SK-N-SH (cell line): ENCODE data around the gene RNF126.

Source experiments
- POLR2AphosphoS5 ChIP-seq: IDR thresholded peaks from 2 replicates; pipeline ENCODE4 v1.6.1; 2012; ENCODE audit warnings: low read depth, low read length
- RAD21 ChIP-seq: IDR thresholded peaks from 2 replicates; pipeline ENCODE4 v1.6.1; 2012; ENCODE audit warnings: mild to moderate bottlenecking, low read length
- RXRA ChIP-seq: IDR thresholded peaks from 2 replicates; pipeline ENCODE4 v1.4.0; 2012; ENCODE audit warnings: low read depth, mild to moderate bottlenecking, borderline replicate concordance
- SIN3A ChIP-seq: IDR thresholded peaks from 2 replicates; pipeline ENCODE4 v1.6.1; 2012; ENCODE audit warnings: low read depth, mild to moderate bottlenecking, low read length, moderate library complexity, borderline replicate concordance
- SMC3 ChIP-seq: IDR thresholded peaks from 2 replicates; pipeline ENCODE4 v1.6.1; 2012; ENCODE audit warnings: low read depth, low read length, improper control_type of control experiment
- TF ChIP-seq, protein P1 (sequence below): fragments of 200-600 bp; sonication (generic); IDR thresholded peaks from 2 replicates; pipeline ENCODE4 v1.6.1; 2017; ENCODE audit warnings: antibody characterized with exemption, mild to moderate bottlenecking, moderate library complexity

DNA sequence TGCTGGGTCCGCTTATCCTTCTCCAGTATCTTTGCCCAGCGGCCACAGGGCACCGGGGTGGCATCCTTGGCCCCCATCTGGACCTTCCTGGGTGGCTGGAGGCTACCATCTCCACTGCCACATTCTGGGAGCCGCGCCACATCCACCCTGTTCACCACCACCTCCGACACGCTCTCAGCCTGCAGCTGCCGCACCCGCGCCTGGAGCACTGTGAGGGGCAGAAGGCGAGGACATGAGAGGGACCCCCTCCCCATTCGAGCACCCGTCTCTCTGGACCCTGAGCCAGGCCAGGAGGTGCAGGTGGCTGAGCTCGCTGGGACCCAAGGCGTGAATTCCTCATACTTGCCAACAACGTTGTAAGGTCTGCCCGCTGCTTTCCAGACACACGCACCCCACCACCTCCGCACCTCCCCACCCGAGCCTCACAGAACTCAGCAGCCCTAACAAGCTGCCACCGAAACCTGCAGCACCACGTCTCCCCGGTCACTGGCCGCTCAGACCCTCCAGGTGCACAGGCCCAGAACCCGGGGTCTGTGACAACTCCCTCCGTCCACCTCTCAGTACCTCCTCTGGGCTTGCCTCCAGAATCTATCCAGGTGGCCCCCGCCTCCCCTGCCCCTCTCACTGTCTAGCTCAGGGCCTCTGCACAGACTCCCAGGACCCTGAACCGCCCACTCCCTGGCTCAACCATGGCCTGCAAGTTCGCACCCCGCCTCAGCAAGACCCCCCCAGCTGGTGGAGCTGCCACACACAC is 32.9 kb downstream of the RNF126 start:
- TF ChIP-seq, protein P1, sequence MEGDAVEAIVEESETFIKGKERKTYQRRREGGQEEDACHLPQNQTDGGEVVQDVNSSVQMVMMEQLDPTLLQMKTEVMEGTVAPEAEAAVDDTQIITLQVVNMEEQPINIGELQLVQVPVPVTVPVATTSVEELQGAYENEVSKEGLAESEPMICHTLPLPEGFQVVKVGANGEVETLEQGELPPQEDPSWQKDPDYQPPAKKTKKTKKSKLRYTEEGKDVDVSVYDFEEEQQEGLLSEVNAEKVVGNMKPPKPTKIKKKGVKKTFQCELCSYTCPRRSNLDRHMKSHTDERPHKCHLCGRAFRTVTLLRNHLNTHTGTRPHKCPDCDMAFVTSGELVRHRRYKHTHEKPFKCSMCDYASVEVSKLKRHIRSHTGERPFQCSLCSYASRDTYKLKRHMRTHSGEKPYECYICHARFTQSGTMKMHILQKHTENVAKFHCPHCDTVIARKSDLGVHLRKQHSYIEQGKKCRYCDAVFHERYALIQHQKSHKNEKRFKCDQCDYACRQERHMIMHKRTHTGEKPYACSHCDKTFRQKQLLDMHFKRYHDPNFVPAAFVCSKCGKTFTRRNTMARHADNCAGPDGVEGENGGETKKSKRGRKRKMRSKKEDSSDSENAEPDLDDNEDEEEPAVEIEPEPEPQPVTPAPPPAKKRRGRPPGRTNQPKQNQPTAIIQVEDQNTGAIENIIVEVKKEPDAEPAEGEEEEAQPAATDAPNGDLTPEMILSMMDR, result no peak
- TF ChIP-seq RXRA, result no peak
- TF ChIP-seq RAD21, result no peak
- TF ChIP-seq POLR2AphosphoS5, result no peak
- TF ChIP-seq SMC3, result no peak
- TF ChIP-seq SIN3A, result no peak
